ENCODE data around the gene RAB40AL.

The RAB40AL gene

DNA sequence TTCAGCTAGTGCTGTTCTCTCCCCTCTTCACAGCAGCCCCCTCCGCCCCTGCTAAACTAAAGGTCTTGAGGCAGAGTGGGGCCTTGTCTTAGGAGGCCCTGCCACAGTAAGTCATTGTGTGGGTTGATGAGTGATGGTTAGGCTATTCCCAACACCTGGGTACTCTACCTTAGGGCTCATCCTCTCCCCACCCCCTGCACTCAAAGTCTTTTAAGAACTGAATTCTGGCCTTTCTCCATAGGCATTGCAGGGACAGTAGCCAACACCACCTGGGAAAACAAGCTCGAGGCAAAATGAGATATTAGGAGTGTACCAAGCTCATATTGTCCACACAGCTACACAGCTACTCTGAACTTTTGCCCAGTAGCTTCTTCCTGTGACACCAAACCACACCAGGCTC, 42.5 kb downstream of the RAB40AL start:
- TF ChIP-seq, protein P1, sequence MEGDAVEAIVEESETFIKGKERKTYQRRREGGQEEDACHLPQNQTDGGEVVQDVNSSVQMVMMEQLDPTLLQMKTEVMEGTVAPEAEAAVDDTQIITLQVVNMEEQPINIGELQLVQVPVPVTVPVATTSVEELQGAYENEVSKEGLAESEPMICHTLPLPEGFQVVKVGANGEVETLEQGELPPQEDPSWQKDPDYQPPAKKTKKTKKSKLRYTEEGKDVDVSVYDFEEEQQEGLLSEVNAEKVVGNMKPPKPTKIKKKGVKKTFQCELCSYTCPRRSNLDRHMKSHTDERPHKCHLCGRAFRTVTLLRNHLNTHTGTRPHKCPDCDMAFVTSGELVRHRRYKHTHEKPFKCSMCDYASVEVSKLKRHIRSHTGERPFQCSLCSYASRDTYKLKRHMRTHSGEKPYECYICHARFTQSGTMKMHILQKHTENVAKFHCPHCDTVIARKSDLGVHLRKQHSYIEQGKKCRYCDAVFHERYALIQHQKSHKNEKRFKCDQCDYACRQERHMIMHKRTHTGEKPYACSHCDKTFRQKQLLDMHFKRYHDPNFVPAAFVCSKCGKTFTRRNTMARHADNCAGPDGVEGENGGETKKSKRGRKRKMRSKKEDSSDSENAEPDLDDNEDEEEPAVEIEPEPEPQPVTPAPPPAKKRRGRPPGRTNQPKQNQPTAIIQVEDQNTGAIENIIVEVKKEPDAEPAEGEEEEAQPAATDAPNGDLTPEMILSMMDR (IDR thresholded peaks at IDR 0.05; ENCODE audit: low read depth, low read length): no peak
- H3K4me3 ChIP-seq (replicated peaks in 1 of 2; ENCODE audit: low read depth in 2 of 2, low read length in 2 of 2): no peak overlapping the region
- no peak for DNase-seq (ENCODE audit: low read depth in 2 of 2)

DNA sequence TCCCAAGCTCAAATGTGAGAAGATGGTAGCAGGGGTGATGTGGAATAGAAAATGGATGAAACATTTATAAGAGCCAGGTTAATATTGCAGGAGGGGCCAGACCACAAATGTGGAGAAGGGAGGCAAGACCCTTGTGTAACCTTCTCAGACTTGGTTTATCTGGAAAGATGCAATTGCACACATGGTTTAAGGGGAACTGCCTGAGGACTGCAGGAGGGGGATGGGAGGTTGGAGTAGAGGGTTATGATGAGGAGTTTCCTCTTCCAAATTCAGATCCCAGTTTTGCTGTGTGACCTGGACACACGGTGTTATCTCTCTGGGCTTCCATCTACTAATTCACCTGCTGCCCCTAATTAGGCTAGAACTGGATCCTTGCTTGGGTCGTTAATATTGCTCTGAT, 46.1 kb downstream of the RAB40AL start:
- TF ChIP-seq, protein P1 (IDR thresholded peaks at IDR 0.05; ENCODE audit: low read depth, low read length): no peak
- no peak overlapping the region for H3K4me3 ChIP-seq (replicated peaks in 1 of 2; ENCODE audit: low read depth in 2 of 2, low read length in 2 of 2)
- DNase-seq (ENCODE audit: low read depth in 2 of 2): no peak

DNA sequence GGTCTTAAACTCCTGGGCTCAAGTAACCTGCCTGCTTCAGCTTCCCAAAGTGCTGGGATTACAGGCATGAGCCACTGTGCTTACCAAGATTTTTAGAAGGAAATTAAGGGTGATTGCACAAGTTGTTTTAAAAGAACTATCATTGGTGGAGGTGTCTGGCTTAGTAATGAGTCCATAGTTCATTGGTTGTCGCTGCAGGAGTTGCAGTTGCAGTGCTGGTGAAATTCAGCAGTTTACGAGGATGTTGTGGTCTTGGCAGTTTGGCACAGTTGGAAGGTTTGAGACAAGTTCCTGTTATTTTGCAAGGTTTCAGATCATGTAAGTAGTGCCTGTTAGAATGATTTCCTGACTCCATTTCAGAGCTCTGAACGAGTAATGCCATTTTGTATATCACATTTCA, 48.1 kb downstream of the RAB40AL start:
- DNase-seq (ENCODE audit: low read depth in 2 of 2): no peak
- TF ChIP-seq, protein P1 (IDR thresholded peaks at IDR 0.05; ENCODE audit: low read depth, low read length): no peak
- no peak overlapping the region for H3K4me3 ChIP-seq (replicated peaks in 1 of 2; ENCODE audit: low read depth in 2 of 2, low read length in 2 of 2)

Data from cardiac fibroblast (primary cell).